Measurements from ENCODE around the gene IRAK3. TPM values are rescaled to one million over a fixed set of nuclear protein-coding genes. Genes with fewer than 3 reads are reported as not detected.

IRAK3 gene
- total RNA-seq, 1 experiment from 2014 or later, result not detected

DNA sequence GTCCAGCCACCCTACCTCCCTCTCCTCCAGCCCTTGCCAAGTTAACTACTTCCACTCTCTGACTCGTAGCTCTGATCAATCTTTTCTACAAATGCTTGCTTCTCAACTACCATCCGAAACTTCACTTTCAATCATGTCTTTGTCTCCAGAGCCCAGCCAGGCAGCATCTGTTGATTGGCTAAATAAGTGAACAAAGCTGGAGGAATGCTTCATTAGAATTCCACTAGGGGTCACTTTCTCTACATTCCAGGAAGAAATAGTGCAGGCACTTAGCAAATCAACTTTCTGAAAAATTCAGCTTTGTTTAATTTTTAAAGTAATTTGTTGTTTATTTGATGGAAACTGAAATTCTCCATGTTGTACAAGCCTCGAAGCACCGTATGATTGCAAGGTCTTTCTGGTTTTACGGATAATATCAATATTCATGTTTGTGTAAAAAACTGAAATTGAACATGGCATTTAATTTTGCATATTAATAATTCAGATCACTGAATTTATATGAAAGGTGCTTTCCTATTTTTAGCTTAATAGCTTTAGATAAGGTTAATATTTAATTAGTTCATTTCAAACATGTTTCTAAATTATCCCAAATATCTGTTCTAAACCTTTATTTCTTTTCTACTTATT is 80.9 kb downstream of the IRAK3 start:
- no peaks in the 10 kb centered on the region for H3K9me3 ChIP-seq (replicated peaks)

GRCh38 chr12:66270613-66271012 is 81.6 kb downstream of the IRAK3 start:
- Histone ChIP-seq H3K36me3 (no peaks in the 10 kb centered on the region), H3K27me3 (replicated peaks) (no peaks in the 10 kb centered on the region), H3K27ac (no peak overlapping the region), H3K4me3 (no peak overlapping the region), H3K4me1 (replicated peaks) (no peaks in the 10 kb centered on the region), H3K9me3 (replicated peaks) (no peaks in the 10 kb centered on the region)
- DNase-seq (ENCODE audit: low read depth in 1 of 2, low spot score in 2 of 2), result no peak

More for the DNA sequence above, 80.9 kb downstream of the IRAK3 start:
- peak in 1 of 2 experiments; percentile 21 for DNase-seq (ENCODE audit: low read depth in 1 of 2, low spot score in 2 of 2)
- H3K36me3 ChIP-seq, result no peaks in the 10 kb centered on the region
- H3K27me3 ChIP-seq (replicated peaks), result no peaks in the 10 kb centered on the region
- no peak overlapping the region for H3K4me3 ChIP-seq
- H3K27ac ChIP-seq, result no peak overlapping the region
- H3K4me1 ChIP-seq (replicated peaks), result no peaks in the 10 kb centered on the region

DNA sequence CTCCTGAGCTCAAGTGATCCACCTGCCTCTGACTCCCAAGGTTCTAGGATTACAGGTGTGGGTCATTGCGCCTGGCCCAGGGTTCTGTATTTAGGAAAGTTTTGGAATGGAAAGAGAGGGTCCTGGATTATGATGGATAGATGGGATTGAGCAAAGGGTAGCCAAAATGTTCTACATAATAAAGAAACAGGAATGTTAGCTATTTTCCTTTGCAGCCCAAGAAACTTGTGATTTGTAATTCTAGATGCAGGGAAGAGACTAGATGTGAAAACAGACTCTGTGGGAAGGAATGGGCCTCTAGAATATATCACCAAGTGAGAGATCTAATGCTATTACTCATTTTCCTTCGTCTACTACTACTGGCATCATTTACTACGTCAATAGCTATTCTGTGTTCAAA is 83.6 kb downstream of the IRAK3 start:
- H3K9me3 ChIP-seq (replicated peaks), result no peaks in the 10 kb centered on the region
- no peaks in the 10 kb centered on the region for H3K36me3 ChIP-seq
- H3K4me1 ChIP-seq (replicated peaks), result no peaks in the 10 kb centered on the region
- H3K27me3 ChIP-seq (replicated peaks), result no peaks in the 10 kb centered on the region
- H3K4me3 ChIP-seq, result no peak overlapping the region
- H3K27ac ChIP-seq, result no peak overlapping the region
- DNase-seq (ENCODE audit: low read depth in 1 of 2, low spot score in 2 of 2), result no peak

DNA sequence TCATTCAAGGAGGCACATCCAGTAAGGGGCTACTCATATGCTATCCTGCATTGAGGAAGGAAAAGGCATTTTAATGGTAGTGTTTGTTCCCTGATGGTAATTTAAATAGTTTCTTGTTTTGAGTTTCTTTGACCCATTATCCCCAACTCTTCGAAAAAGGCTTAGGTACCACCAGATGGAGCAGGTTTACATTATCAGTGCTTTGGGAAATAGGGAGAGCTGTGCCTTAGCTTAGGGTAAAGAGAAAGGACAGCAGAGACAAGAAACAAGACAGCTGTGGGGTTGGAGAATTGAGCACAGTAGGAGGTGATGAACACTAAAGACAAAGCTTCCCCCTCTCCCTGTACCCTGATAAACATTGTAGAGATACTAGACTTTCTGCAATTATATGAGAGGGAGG is 84.1 kb downstream of the IRAK3 start:
- H3K27me3 ChIP-seq (replicated peaks), result no peaks in the 10 kb centered on the region
- H3K36me3 ChIP-seq, result no peaks in the 10 kb centered on the region
- no peak overlapping the region for H3K4me3 ChIP-seq
- H3K4me1 ChIP-seq (replicated peaks), result no peaks in the 10 kb centered on the region
- H3K27ac ChIP-seq, result no peak overlapping the region
- H3K9me3 ChIP-seq (replicated peaks), result no peaks in the 10 kb centered on the region
- DNase-seq (ENCODE audit: low read depth in 1 of 2, low spot score in 2 of 2), result no peak

DNA sequence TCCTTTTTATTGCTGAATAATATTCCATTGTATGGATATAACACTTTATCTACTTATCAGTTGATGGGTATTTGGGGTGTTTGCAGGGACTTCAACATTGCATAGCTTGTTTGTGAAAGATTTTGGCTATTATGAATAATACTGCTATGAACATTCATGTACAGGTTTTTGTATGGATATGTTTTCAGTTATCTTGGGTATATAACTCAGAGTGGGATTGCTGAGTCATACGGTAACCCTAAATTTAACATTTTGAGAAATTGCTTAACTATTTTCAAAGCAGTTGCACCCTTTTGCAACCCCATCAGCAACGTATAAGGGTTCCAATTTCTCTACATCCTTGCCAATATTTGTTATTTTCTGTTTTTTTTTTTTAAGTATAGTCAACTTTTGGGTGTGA is 86.0 kb downstream of the IRAK3 start:
- no peak for DNase-seq (ENCODE audit: low read depth in 1 of 2, low spot score in 2 of 2)
- no peaks in the 10 kb centered on the region for H3K36me3 ChIP-seq
- H3K9me3 ChIP-seq (replicated peaks), result no peaks in the 10 kb centered on the region
- H3K4me3 ChIP-seq, result no peak overlapping the region
- no peaks in the 10 kb centered on the region for H3K4me1 ChIP-seq (replicated peaks)
- H3K27me3 ChIP-seq (replicated peaks), result no peaks in the 10 kb centered on the region
- no peak overlapping the region for H3K27ac ChIP-seq

DNA sequence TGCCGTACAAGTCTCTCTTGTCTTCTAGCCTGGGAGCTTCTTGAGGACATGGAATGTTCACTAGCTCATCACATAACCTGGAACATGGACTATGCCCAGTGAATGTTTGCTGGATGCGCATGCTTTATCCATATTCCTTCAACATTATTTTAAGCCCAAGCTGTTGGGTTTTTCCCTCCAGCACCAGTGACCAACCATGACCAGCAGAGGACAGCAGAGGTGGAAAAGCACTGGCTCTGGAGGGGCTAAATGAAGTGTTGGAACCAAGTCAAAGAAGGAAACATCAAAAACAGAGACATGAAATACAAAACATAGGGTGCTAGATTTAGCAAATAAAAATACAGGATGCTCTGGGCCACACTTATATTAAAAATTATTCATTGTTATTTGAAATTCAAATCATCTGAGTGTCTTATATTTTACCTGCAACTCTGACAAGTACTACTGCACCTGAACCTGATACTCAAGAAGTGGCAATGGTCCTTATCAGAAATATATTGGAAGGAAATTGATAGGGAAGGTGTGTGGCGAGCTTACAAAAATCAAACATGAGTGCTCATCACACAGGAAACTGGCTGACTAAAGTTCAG is 90.2 kb downstream of the IRAK3 start:
- peak in 1 of 2 experiments; percentile 7 for DNase-seq (ENCODE audit: low read depth in 1 of 2, low spot score in 2 of 2)
- H3K4me1 ChIP-seq (replicated peaks), result no peaks in the 10 kb centered on the region
- no peaks in the 10 kb centered on the region for H3K36me3 ChIP-seq
- no peak overlapping the region for H3K27ac ChIP-seq
- no peaks in the 10 kb centered on the region for H3K9me3 ChIP-seq (replicated peaks)
- H3K4me3 ChIP-seq, result no peak overlapping the region
- no peaks in the 10 kb centered on the region for H3K27me3 ChIP-seq (replicated peaks)

DNA sequence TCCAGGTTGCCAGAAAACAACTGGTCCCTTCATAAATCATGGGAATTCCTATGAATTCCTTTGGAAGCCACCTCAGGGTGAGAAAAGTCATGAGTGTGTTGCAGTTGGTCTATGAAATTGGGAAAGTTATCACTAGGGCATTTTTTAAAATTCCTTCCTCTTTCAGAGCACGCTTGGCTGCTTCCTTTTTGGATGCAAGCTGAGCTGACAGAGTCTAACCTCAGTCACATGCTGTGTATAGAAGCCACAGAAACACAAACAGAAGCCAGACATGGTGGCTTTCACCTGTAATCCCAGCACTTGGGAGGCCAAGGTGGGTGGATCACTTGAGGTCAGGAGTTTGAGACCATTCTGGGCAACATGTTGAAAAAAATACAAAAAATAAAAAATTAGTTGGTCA is 91.5 kb downstream of the IRAK3 start:
- H3K36me3 ChIP-seq, result no peaks in the 10 kb centered on the region
- no peaks in the 10 kb centered on the region for H3K4me1 ChIP-seq (replicated peaks)
- no peak overlapping the region for H3K27ac ChIP-seq
- DNase-seq (ENCODE audit: low read depth in 1 of 2, low spot score in 2 of 2), result no peak
- H3K9me3 ChIP-seq (replicated peaks), result no peaks in the 10 kb centered on the region
- no peak overlapping the region for H3K4me3 ChIP-seq
- H3K27me3 ChIP-seq (replicated peaks), result peaks cover 3% of the 10 kb centered on the region; the same call in 1 of the 2 replicates

DNA sequence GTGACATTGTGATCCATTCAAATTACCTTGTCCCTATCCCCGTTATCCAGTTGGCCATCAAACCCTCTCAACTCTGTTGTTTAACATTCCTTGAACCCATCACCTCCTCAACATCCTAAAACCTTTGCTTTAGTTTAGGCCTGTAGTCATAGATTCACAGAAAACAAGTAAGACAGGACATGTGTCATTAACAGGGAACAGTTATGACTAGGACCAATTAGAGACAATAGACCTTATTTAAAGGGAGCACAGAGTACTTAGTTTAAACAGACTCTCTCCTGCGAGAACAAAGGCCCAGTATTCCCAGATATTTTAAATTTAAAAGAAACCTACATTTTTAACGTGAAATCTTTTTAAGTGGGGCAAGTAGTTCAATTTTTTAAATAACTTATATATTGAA is 93.2 kb downstream of the IRAK3 start:
- Histone ChIP-seq H3K9me3 (replicated peaks) (no peaks in the 10 kb centered on the region), H3K27ac (no peak overlapping the region), H3K4me3 (no peak overlapping the region), H3K4me1 (replicated peaks) (no peaks in the 10 kb centered on the region), H3K27me3 (replicated peaks) (peaks cover 3% of the 10 kb centered on the region; the same call in 1 of the 2 replicates), H3K36me3 (no peaks in the 10 kb centered on the region)
- no peak for DNase-seq (ENCODE audit: low read depth in 1 of 2, low spot score in 2 of 2)

- Histone ChIP-seq H3K27me3 (replicated peaks) (peaks cover 3% of the 10 kb centered on the region; the same call in 1 of the 2 replicates), H3K9me3 (replicated peaks) (no peaks in the 10 kb centered on the region), H3K4me1 (replicated peaks) (no peaks in the 10 kb centered on the region), H3K36me3 (no peaks in the 10 kb centered on the region), H3K27ac (no peak overlapping the region), H3K4me3 (no peak overlapping the region)
- no peak for DNase-seq (ENCODE audit: low read depth in 1 of 2, low spot score in 2 of 2)
Observed at GRCh38 chr12:66287275-66287674, 98.3 kb downstream of the IRAK3 start.

GRCh38 chr12:66288121-66288520 is 99.1 kb downstream of the IRAK3 start:
- H3K4me1 ChIP-seq (replicated peaks), result no peaks in the 10 kb centered on the region
- H3K27ac ChIP-seq, result no peak overlapping the region
- H3K27me3 ChIP-seq (replicated peaks), result peaks cover 3% of the 10 kb centered on the region; the same call in 1 of the 2 replicates
- no peak overlapping the region for H3K4me3 ChIP-seq
- no peak for DNase-seq (ENCODE audit: low read depth in 1 of 2, low spot score in 2 of 2)
- no peaks in the 10 kb centered on the region for H3K36me3 ChIP-seq
- H3K9me3 ChIP-seq (replicated peaks), result no peaks in the 10 kb centered on the region

GRCh38 chr12:66289485-66289884 is 100.5 kb downstream of the IRAK3 start:
- no peaks in the 10 kb centered on the region for H3K4me1 ChIP-seq (replicated peaks)
- H3K27ac ChIP-seq, result no peak overlapping the region
- no peaks in the 10 kb centered on the region for H3K9me3 ChIP-seq (replicated peaks)
- H3K27me3 ChIP-seq (replicated peaks), result peaks cover 3% of the 10 kb centered on the region; the same call in 1 of the 2 replicates
- no peak for DNase-seq (ENCODE audit: low read depth in 1 of 2, low spot score in 2 of 2)
- H3K36me3 ChIP-seq, result no peaks in the 10 kb centered on the region
- H3K4me3 ChIP-seq, result no peak overlapping the region

GRCh38 chr12:66290716-66291200 is 101.7 kb downstream of the IRAK3 start:
- Histone ChIP-seq H3K27me3 (replicated peaks) (no peaks in the 10 kb centered on the region), H3K36me3 (no peaks in the 10 kb centered on the region), H3K27ac (no peak overlapping the region), H3K9me3 (replicated peaks) (no peaks in the 10 kb centered on the region), H3K4me1 (replicated peaks) (no peaks in the 10 kb centered on the region), H3K4me3 (no peak overlapping the region)
- no peak for DNase-seq (ENCODE audit: low read depth in 1 of 2, low spot score in 2 of 2)

DNA sequence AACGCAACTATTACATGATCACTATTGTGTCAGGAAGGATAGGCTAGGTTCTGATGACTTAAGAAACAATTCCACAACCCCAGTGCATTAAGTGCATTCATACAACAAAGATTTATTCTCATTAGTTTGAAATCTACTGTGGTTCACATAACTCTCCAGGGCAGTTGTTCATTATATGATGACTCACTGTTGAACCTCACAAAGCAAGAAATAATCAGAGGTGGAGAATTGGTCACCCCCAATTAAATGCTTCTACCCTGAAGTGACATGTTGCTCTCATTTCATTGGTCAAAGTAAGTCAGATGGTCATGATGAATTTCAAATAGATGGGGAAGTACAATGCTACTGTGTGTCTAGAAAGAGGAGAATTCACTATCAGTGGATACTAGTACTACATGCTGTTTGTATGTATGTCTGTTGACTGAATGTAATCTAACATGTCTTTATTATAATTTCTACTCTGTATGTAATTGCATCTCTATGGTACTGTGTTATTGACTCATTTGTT is 107.2 kb downstream of the IRAK3 start:
- H3K27me3 ChIP-seq (replicated peaks), result no peaks in the 10 kb centered on the region
- DNase-seq (ENCODE audit: low read depth in 1 of 2, low spot score in 2 of 2), result no peak
- no peak overlapping the region for H3K4me3 ChIP-seq
- no peaks in the 10 kb centered on the region for H3K9me3 ChIP-seq (replicated peaks)
- H3K27ac ChIP-seq, result no peak overlapping the region
- no peaks in the 10 kb centered on the region for H3K4me1 ChIP-seq (replicated peaks)
- H3K36me3 ChIP-seq, result no peaks in the 10 kb centered on the region

- H3K27me3 ChIP-seq (replicated peaks), result no peaks in the 10 kb centered on the region
- H3K4me1 ChIP-seq (replicated peaks), result no peaks in the 10 kb centered on the region
- H3K27ac ChIP-seq, result no peak overlapping the region
- H3K9me3 ChIP-seq (replicated peaks), result no peaks in the 10 kb centered on the region
- no peak overlapping the region for H3K4me3 ChIP-seq
- DNase-seq (ENCODE audit: low read depth in 1 of 2, low spot score in 2 of 2), result no peak
- no peaks in the 10 kb centered on the region for H3K36me3 ChIP-seq
Observed at GRCh38 chr12:66297080-66297479, 108.1 kb downstream of the IRAK3 start.
